Mammary epithelial cell (primary cell): ENCODE results near the gene NUP93.

Source experiments
- CTCF ChIP-seq, 2 donors: IDR thresholded peaks in 1 of 2; conservative IDR thresholded peaks in 1 of 2; 2 replicates each; pipeline ENCODE4 v1.5.1; 2011 to 2012; ENCODE audit warnings: inconsistent platforms in 2 of 2, low read length in 2 of 2, mild to moderate bottlenecking in 2 of 2, control low read depth in 1 of 2, low read depth in 1 of 2; ENCODE audit not compliant: insufficient read depth in 1 of 2; ENCODE audit errors: extremely low read depth in 1 of 2
- EZH2 ChIP-seq: IDR thresholded peaks from 2 replicates; pipeline ENCODE4 v1.6.1; 2012; ENCODE audit warnings: low read length, inconsistent platforms, borderline replicate concordance

- TF ChIP-seq CTCF (conservative IDR thresholded peaks at IDR 0.05 in 1 of 2, IDR thresholded peaks at IDR 0.05 in 1 of 2; ENCODE audit: extremely low read depth in 1 of 2, insufficient read depth in 1 of 2, low read depth in 1 of 2, low read length in 2 of 2) (no peak), EZH2 (no peak)
These were observed 166.3 kb downstream of the NUP93 start for GRCh38 chr16:56896244-56896643.
